Measurements from ENCODE around the gene SYNGAP1.

The SYNGAP1 gene

GRCh38 chr6:33404884-33405283 lies 15.0 kb upstream of the SYNGAP1 start:
- Histone ChIP-seq H2AK5ac (ENCODE audit: low read length, severe bottlenecking) (no peak overlapping the region), H3K23ac (ENCODE audit: low read length in 2 of 2) (no peak overlapping the region), H3K18ac (ENCODE audit: low read depth in 1 of 2, low read length in 2 of 2) (no peak overlapping the region), H2BK5ac (ENCODE audit: low read depth, low read length, poor library complexity, severe bottlenecking) (no peak overlapping the region), H2AFZ (ENCODE audit: low read depth, low read length) (no peak overlapping the region), H2BK12ac (ENCODE audit: low read length in 2 of 2) (no peak overlapping the region), H2BK15ac (ENCODE audit: low read depth, poor library complexity, severe bottlenecking) (no peak overlapping the region), H3K36me3 (ENCODE audit: control insufficient read depth in 1 of 2, insufficient read depth in 2 of 2, low read depth in 1 of 2, low read length in 2 of 2) (peaks cover 20 to 23% of the 10 kb centered on the region in 2 experiments), H3K14ac (ENCODE audit: low read length in 2 of 2) (no peak overlapping the region), H3K79me1 (replicated peaks; ENCODE audit: low read length, poor library complexity, severe bottlenecking) (peaks cover 19% of the 10 kb centered on the region), H3K4me1 (ENCODE audit: control insufficient read depth, insufficient read depth, low read depth, low read length) (no peaks in the 10 kb centered on the region), H4K8ac (ENCODE audit: low read length) (no peak overlapping the region), H3K9ac (ENCODE audit: low read length) (no peak overlapping the region), H3K27ac (ENCODE audit: low read length, poor library complexity, severe bottlenecking) (no peak overlapping the region), H3K4me3 (ENCODE audit: insufficient read depth in 1 of 2, low read depth in 1 of 2, low read length in 2 of 2) (no peak overlapping the region), H4K91ac (ENCODE audit: low read length) (no peak overlapping the region), H2BK120ac (ENCODE audit: low read depth, low read length) (no peak overlapping the region), H3K4me2 (ENCODE audit: low read length, poor library complexity, severe bottlenecking) (no peak overlapping the region), H3K4ac (ENCODE audit: low read depth in 1 of 2, low read length in 2 of 2) (no peak overlapping the region), H3K9me3 (ENCODE audit: control insufficient read depth, low read length) (no peaks in the 10 kb centered on the region), H3K27me3 (ENCODE audit: control insufficient read depth in 1 of 2, insufficient read depth in 1 of 2, low read length in 2 of 2) (no peaks in the 10 kb centered on the region)
- WGBS = 96% methylated on average over 17 of the region's 17 CpGs
- DNase-seq = no peak

DNA sequence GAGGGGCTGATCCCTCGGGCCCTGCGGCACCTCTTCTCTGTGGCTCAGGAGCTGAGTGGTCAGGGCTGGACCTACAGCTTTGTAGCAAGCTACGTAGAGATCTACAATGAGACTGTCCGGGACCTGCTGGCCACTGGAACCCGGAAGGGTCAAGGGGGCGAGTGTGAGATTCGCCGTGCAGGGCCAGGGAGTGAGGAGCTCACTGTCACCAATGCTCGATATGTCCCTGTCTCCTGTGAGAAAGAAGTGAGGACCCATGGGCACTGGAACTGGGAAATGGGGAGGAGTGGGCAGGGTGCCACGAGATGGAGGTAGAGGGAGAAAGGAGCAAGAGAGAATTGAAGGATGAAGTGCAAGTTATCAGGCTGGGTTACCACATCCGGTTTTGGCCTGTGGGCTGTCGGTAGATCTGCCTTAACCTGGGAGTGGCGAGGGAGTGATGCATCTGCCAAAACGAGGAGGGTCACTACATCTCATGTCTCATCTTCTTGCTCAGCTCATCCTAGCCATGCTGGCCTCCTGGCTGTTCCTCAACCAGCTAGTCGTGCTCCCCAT lies 14.4 kb upstream of the SYNGAP1 start:
- Histone ChIP-seq H3K4me1 (ENCODE audit: control insufficient read depth, insufficient read depth, low read depth, low read length) (no peaks in the 10 kb centered on the region), H3K27ac (ENCODE audit: low read length, poor library complexity, severe bottlenecking) (no peak overlapping the region), H3K14ac (ENCODE audit: low read length in 2 of 2) (no peak overlapping the region), H3K4me2 (ENCODE audit: low read length, poor library complexity, severe bottlenecking) (no peak overlapping the region), H2AFZ (ENCODE audit: low read depth, low read length) (no peak overlapping the region), H3K27me3 (ENCODE audit: control insufficient read depth in 1 of 2, insufficient read depth in 1 of 2, low read length in 2 of 2) (no peaks in the 10 kb centered on the region), H2BK12ac (ENCODE audit: low read length in 2 of 2) (no peak overlapping the region), H3K9ac (ENCODE audit: low read length) (peak overlapping the region; percentile 1), H2BK15ac (ENCODE audit: low read depth, poor library complexity, severe bottlenecking) (no peak overlapping the region), H4K8ac (ENCODE audit: low read length) (no peak overlapping the region), H3K18ac (ENCODE audit: low read depth in 1 of 2, low read length in 2 of 2) (no peak overlapping the region), H3K79me1 (replicated peaks; ENCODE audit: low read length, poor library complexity, severe bottlenecking) (peaks cover 17% of the 10 kb centered on the region), H3K36me3 (ENCODE audit: control insufficient read depth in 1 of 2, insufficient read depth in 2 of 2, low read depth in 1 of 2, low read length in 2 of 2) (peaks cover 20 to 23% of the 10 kb centered on the region in 2 experiments), H3K23ac (ENCODE audit: low read length in 2 of 2) (no peak overlapping the region), H3K9me3 (ENCODE audit: control insufficient read depth, low read length) (no peaks in the 10 kb centered on the region), H3K4ac (ENCODE audit: low read depth in 1 of 2, low read length in 2 of 2) (no peak overlapping the region), H2AK5ac (ENCODE audit: low read length, severe bottlenecking) (no peak overlapping the region), H2BK5ac (ENCODE audit: low read depth, low read length, poor library complexity, severe bottlenecking) (no peak overlapping the region), H3K4me3 (ENCODE audit: insufficient read depth in 1 of 2, low read depth in 1 of 2, low read length in 2 of 2) (no peak overlapping the region), H2BK120ac (ENCODE audit: low read depth, low read length) (no peak overlapping the region), H4K91ac (ENCODE audit: low read length) (no peak overlapping the region)
- DNase-seq = no peak
- WGBS = 98% methylated on average over 15 of the region's 15 CpGs

DNA sequence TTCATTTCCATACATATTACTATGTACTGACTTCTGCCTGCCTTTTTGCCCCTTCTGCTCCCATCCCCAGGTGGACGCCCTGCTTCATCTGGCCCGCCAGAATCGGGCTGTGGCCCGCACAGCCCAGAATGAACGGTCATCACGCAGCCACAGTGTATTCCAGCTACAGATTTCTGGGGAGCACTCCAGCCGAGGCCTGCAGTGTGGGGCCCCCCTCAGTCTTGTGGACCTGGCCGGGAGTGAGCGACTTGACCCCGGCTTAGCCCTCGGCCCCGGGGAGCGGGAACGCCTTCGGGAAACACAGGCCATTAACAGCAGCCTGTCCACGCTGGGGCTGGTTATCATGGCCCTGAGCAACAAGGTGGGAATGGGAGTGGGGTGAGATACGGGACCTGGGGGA lies 13.7 kb upstream of the SYNGAP1 start:
- no peak overlapping the region for H2BK12ac ChIP-seq (ENCODE audit: low read length in 2 of 2)
- no peak overlapping the region for H2AFZ ChIP-seq (ENCODE audit: low read depth, low read length)
- no peak overlapping the region for H4K91ac ChIP-seq (ENCODE audit: low read length)
- no peaks in the 10 kb centered on the region for H3K27me3 ChIP-seq (ENCODE audit: control insufficient read depth in 1 of 2, insufficient read depth in 1 of 2, low read length in 2 of 2)
- H2BK15ac ChIP-seq (ENCODE audit: low read depth, poor library complexity, severe bottlenecking) = no peak overlapping the region
- no peak overlapping the region for H2BK120ac ChIP-seq (ENCODE audit: low read depth, low read length)
- H3K36me3 ChIP-seq (ENCODE audit: control insufficient read depth in 1 of 2, insufficient read depth in 2 of 2, low read depth in 1 of 2, low read length in 2 of 2) = peaks cover 20 to 23% of the 10 kb centered on the region in 2 experiments
- H3K9me3 ChIP-seq (ENCODE audit: control insufficient read depth, low read length) = no peaks in the 10 kb centered on the region
- no peak overlapping the region for H3K23ac ChIP-seq (ENCODE audit: low read length in 2 of 2)
- peak overlapping the region; percentile 15 for H3K9ac ChIP-seq (ENCODE audit: low read length)
- no peak overlapping the region for H2AK5ac ChIP-seq (ENCODE audit: low read length, severe bottlenecking)
- no peak overlapping the region for H2BK5ac ChIP-seq (ENCODE audit: low read depth, low read length, poor library complexity, severe bottlenecking)
- H3K4me1 ChIP-seq (ENCODE audit: control insufficient read depth, insufficient read depth, low read depth, low read length) = no peaks in the 10 kb centered on the region
- no peak overlapping the region for H3K27ac ChIP-seq (ENCODE audit: low read length, poor library complexity, severe bottlenecking)
- no peak overlapping the region for H3K18ac ChIP-seq (ENCODE audit: low read depth in 1 of 2, low read length in 2 of 2)
- DNase-seq = no peak
- WGBS = 96% methylated on average over 16 of the region's 17 CpGs
- H3K4me3 ChIP-seq (ENCODE audit: insufficient read depth in 1 of 2, low read depth in 1 of 2, low read length in 2 of 2) = no peak overlapping the region
- H3K14ac ChIP-seq (ENCODE audit: low read length in 2 of 2) = no peak overlapping the region
- no peak overlapping the region for H4K8ac ChIP-seq (ENCODE audit: low read length)
- peaks cover 17% of the 10 kb centered on the region for H3K79me1 ChIP-seq (replicated peaks; ENCODE audit: low read length, poor library complexity, severe bottlenecking)
- no peak overlapping the region for H3K4me2 ChIP-seq (ENCODE audit: low read length, poor library complexity, severe bottlenecking)
- H3K4ac ChIP-seq (ENCODE audit: low read depth in 1 of 2, low read length in 2 of 2) = no peak overlapping the region

DNA sequence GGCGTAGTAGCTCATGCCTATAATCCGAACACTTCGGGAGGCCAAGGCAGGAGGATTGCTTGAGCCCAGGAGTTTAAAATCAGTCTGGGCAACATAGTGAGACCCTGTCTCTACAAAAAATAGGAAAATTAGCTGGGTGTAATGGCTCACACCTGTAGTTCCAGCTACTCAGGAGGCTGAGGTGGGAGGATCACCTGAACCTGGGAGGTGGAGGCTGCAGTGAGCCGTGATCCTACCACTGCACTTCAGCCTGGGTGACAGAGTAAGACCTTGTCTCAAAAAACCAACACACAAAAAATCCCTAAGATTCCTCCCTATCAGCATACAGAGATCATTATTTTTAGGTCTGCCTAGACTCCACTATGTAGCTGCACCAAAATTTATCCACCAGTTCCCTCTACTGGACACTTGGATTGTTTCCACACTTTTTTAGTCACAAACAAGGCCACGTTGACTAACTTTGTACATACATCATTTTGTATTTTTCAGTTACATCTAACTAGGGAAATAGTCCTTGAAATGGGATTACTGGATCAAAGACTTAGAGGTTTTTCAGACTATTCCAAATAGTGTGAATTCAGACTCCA lies 12.6 kb upstream of the SYNGAP1 start:
- no peak overlapping the region for H2BK15ac ChIP-seq (ENCODE audit: low read depth, poor library complexity, severe bottlenecking)
- H3K79me1 ChIP-seq (replicated peaks; ENCODE audit: low read length, poor library complexity, severe bottlenecking) = peaks cover 17% of the 10 kb centered on the region
- no peak overlapping the region for H3K4me2 ChIP-seq (ENCODE audit: low read length, poor library complexity, severe bottlenecking)
- no peak overlapping the region for H3K4ac ChIP-seq (ENCODE audit: low read depth in 1 of 2, low read length in 2 of 2)
- H3K4me1 ChIP-seq (ENCODE audit: control insufficient read depth, insufficient read depth, low read depth, low read length) = peaks cover 5% of the 10 kb centered on the region
- DNase-seq = peak; percentile 75
- H3K4me3 ChIP-seq (ENCODE audit: insufficient read depth in 1 of 2, low read depth in 1 of 2, low read length in 2 of 2) = no peak overlapping the region
- H2AFZ ChIP-seq (ENCODE audit: low read depth, low read length) = no peak overlapping the region
- no peak overlapping the region for H2AK5ac ChIP-seq (ENCODE audit: low read length, severe bottlenecking)
- peak overlapping the region; percentile 58 for H3K9ac ChIP-seq (ENCODE audit: low read length)
- no peak overlapping the region for H4K91ac ChIP-seq (ENCODE audit: low read length)
- H3K18ac ChIP-seq (ENCODE audit: low read depth in 1 of 2, low read length in 2 of 2) = no peak overlapping the region
- no peak overlapping the region for H4K8ac ChIP-seq (ENCODE audit: low read length)
- H3K14ac ChIP-seq (ENCODE audit: low read length in 2 of 2) = no peak overlapping the region
- H3K9me3 ChIP-seq (ENCODE audit: control insufficient read depth, low read length) = no peaks in the 10 kb centered on the region
- H3K27me3 ChIP-seq (ENCODE audit: control insufficient read depth in 1 of 2, insufficient read depth in 1 of 2, low read length in 2 of 2) = no peaks in the 10 kb centered on the region
- H3K36me3 ChIP-seq (ENCODE audit: control insufficient read depth in 1 of 2, insufficient read depth in 2 of 2, low read depth in 1 of 2, low read length in 2 of 2) = peaks cover 22 to 26% of the 10 kb centered on the region in 2 experiments
- H3K23ac ChIP-seq (ENCODE audit: low read length in 2 of 2) = no peak overlapping the region
- H3K27ac ChIP-seq (ENCODE audit: low read length, poor library complexity, severe bottlenecking) = no peak overlapping the region
- no peak overlapping the region for H2BK120ac ChIP-seq (ENCODE audit: low read depth, low read length)
- H2BK5ac ChIP-seq (ENCODE audit: low read depth, low read length, poor library complexity, severe bottlenecking) = no peak overlapping the region
- H2BK12ac ChIP-seq (ENCODE audit: low read length in 2 of 2) = no peak overlapping the region
- 90% methylated on average over 5 of the region's 5 CpGs for WGBS

All from mesenchymal stem cell (in vitro differentiated cells and primary cell).